GM19467 (cell line): ENCODE measurements around the gene TIRAP.

ENCODE experiments used
- ATAC-seq: cut with Tn5 transposase; IDR thresholded peaks from one replicate; pipeline ENCODE4 v1.9.1; 2021; ENCODE audit warnings: mild to moderate bottlenecking, moderate library complexity; ENCODE audit not compliant: unreplicated experiment

TIRAP gene

DNA sequence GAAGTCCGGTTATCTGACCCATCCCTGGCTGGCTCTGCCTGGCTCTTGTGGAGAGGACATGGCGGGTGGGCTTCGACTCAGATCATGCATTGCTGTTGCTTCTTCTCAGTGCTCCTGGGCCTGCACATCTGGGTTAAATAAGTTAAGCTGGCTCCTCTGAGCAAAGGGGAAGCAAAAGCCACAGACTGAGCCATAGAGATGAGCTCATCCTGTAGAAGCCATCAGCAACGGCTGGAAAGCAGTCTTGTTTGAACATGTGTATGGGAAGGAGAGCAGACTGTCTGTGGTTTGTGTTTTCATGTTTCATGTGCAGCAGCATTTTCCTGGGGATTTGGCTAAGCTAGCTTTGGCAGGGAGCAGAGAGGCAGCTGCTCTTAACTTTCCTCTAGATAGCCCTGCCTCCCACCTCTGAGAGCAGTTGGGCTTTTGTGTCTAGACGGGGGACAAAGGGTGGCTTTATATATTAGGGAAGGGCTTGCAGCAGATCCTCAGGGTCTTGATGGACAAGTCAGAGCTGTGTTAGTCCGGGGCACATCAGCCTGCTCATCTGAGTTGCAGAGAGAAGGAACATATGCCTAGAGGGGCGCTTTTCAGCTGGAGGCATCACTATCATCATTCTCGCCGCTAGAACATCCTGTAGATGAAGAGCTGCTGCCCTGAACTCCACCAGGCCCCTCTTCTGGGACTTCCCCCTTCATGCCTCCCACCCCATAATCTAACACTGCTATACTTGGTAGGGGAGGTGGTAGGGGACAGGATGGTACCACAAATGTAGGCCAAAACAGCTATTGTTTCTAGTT lies 35.9 kb downstream of the TIRAP start:
- ATAC-seq, result peak; percentile 75

DNA sequence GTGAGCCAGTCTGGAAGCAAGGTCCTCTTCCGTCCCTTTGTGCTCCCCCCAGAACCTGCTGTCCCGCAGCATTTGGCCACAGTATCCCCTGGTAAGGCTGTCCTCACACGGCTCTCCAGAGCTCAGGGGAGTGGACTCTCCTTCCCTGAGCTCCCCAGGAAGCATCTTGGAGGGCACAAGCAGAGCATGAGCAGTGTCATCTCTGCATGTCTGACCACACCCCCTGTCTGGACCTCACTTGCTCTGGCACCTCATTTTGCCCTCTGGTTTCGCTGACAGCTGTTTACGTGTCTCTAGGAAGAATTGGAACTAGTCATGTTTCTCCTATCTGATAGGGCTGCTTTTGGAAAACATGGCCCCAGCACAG lies 36.5 kb downstream of the TIRAP start:
- no peak for ATAC-seq

DNA sequence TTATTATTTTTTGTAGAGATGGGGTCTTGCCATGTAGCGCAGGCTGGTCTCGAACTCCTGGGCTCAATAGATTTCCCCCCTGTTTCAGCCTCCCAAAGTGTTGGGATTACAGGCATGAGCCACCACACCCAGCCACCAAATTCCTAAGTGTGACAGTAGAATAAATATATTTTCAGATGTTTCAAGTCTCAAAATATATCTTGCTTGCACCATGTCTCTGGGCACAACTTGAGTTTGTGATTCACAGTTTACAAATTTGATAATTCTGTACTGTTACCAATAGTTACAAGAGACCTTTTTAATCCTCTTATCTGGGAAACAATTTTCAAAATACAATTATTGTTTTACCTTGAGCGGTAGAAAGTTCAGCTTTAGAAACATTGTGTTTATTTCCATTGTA lies 40.1 kb downstream of the TIRAP start:
- no peak for ATAC-seq

DNA sequence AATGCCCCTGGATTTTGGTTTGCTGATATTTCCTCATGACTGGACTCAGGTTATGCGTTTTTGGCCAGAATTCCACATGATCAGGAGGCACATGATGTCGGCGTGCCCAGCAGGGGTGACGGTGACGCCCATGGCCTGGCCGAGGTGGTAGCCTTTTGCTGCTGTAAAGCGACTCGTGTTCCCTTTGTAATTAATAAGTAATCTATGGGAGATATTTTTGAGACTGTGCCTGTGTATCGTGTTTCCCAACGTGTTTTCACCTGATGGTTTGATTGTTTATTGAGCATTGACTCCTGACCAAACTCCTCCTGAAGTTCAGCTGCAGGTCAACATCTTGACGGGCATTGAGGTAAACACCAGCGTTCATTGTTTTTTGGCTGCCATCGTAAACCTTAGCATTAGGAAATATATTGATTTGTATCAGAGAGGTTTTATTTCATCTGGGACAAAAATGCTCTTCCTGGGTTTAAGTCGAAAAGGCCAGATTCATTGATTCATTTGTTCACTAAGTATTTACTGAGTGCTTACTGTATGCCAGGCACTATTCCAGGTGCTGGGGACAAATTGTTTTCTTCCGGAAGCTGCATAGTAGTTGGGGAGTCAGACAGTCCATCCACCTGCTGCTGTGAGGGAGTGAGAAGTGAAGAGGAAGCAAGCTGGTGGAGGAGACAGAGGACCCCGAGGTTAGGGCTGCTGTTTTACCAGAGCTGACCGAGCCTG lies 44.5 kb downstream of the TIRAP start:
- ATAC-seq, result no peak

DNA sequence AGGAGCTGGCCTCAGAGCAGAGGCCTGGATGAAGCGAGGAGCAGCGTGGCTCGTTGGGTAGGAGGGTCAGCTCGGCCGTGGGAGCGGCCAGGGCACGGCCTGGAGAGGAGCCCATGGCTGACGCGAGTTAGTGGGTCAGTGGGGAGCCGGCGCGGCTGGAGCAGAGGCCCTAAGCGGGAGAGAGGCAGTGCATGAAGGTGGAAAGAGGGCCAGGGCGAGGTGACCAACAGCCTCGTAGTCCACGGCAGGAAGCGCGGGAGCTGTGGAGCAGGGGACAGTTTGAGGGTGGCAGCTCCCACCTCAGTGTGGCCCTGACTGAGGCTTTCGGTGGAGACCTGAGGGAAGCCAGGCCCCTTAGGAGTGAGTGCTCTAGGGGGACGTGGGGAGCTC lies 45.1 kb downstream of the TIRAP start:
- ATAC-seq, result no peak

DNA sequence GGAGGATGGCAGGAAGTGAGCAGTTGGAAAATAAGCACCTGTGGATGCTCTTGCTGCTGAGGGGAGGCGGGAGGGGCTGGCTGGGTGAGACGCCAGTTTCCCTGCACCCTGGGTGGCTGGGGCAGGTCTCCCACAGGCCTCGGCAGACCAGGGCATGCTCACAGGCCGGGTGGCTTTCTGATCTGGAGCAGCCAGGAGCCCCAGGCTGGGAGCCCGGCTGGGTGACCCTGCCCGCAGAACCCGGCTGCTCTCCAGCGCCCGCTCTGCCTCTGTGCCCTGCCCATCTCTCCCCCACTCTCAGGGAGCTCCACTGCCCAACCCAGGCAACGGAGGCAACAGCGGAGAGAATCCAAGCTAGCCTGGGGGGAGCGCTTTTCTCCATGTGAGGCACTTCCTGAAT lies 45.6 kb downstream of the TIRAP start:
- no peak for ATAC-seq

GRCh38 chr11:126328938-126329643 lies 46.2 kb downstream of the TIRAP start:
- ATAC-seq, result no peak

DNA sequence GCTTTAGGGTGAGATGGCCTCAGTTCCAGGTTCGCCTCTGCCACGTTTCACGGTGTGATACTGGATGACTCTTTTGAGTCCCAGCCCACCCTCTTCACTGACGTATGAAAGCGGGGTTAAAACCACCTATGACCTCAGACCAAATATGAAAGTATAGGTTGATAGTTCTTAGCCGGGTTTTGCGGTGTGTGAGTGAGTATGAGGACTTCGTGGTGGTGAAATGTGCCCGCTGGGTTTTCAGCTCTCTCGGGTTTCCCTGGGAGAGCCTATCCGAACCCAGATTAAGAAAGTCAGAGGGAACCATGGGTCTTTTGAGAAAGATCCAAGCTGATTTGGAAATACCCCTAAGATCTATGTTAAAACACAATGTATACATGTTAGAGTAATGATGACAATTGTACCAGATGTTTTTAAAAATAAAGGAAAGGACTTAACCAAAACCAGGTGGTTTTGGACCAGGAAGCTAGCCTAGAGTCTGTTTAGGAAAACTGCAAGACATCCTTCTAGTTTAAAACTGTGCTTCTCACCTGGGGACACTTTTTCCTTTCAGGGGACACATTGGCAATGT lies 46.8 kb downstream of the TIRAP start:
- ATAC-seq, result no peak

DNA sequence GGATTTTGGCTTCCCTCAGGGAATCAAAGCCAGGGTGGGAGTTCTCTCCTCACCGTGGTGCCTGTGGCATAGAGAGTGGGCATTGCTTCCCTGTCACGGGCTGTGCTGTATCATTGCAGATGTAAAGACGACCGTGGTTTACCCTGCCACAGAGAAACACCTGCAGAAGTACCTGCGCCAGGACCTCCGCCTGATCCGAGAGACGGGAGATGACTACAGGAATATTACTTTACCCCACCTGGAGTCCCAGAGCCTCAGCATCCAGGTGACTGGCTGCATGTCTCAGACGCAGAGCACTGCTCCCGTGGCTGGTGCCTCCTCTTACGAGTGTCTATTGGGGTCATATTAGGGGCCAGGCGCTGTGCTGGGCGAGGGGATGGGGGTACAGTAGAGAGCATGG lies 48.4 kb downstream of the TIRAP start:
- no peak for ATAC-seq

GRCh38 chr11:126332221-126332711 lies 49.4 kb downstream of the TIRAP start:
- no peak for ATAC-seq

DNA sequence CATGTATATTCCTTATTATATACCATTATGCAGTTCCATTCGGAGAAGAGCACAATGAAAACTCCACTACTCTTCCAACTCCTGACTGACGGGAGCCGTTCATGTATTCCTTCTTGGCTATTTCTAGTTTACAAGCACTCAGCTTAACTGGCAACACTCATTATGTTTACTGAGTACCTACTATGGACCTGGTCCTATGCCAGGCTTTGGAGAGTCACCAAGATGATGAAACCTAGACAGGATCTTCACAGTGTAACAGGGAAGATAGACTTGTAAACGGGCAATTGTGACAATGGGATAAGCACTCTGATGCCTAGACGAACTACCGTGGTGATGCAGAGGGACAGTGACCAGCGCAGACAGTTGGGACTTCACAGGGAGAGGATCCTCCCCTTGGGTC lies 50.2 kb downstream of the TIRAP start:
- no peak for ATAC-seq

DNA sequence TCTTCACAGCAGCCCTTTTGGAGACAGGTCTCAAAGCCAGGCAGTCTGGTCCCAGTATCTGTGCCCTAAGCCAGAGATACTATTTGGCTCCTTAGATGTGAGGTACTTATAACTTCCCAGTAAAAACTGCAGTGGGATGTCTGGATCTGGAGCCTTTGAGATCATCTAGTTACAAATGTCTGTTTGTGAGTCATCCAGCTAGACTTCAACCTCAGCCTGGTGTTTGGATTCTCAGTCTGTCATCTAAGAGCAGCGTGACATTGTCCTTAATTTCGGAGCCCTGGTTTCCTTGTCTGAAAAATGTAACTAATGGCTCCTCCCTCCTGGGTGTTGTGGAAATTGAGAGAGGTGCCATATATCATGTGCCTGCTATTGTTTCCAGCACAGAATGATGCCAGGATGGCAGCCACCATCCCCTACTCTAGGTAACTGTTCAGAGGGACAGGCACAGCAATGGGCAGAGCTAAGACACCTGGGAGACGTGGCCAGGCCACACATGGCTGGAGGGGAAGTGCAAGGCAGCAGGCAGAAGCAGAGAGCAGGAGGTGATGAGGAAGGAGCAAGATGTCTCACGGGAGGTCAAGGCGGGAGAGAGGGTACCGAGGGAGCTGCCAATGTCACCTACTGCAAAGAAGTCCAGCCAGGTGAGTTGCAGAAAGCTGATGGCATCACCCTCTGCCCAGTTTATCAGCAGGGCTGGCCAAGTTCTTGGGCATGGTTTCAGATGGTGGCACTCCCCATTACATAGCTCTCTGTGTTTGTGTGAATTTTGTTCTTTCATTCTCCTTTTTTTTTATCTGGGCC lies 52.0 kb downstream of the TIRAP start:
- no peak for ATAC-seq

- no peak for ATAC-seq
Measured at GRCh38 chr11:126335463-126335760, 52.5 kb downstream of the TIRAP start.

DNA sequence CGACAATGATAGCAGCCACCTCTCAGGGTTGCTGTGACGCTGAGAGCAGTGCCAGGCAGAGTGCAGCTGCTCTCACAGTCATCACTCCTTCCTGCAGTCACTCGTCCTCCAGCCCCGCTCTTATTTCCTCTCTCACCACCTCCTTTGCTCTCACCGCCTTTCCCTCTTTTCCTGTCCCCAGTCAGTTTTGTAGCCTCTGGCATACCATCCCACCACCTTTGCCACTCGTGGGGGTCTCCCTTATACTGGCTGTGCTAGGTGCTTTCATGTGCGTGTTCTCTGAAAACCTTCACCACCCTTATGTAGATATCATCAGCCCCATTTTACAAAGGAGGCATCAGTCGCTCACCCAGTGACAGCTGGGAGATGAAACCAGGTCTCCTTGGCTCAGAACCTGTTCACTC lies 53.2 kb downstream of the TIRAP start:
- ATAC-seq, result no peak

DNA sequence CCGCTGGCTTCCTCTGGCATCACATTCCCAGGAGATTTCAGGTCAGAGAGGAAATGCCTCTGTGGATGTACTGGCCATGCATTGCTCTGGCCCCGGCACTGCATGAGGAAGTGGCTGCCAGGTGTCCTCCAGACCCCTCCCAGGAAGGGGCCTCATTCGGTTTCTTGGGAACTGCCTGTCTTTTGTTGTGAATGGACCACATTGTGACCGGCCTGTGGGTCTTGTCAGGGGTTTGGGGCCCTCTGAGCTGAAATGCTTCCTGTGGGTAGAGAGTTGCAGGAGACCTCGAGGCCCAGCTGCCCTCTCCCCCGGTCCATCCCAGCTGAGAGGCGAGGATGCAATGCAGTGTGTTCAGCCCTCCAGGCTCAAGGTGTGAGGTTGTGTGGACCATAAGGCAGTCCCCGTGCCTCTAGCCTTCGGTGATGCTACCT lies 53.8 kb downstream of the TIRAP start:
- ATAC-seq, result no peak

DNA sequence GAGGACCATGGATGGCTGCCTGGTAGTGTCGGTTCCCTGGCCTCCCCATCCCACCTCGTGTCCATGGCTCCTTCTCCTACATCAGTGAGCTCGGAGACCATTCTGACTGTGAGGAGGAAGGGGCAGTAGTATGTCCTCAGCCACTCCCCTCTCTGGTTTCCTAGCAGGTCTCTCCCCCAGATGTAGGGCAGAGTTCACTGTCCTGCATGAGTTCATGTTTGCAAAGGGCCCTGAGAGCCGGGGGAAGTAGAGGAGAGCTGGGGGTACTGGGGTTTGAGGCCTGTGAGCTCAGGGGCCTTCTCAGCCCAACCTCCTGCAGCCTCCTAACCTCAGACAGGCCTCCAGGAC lies 54.2 kb downstream of the TIRAP start:
- ATAC-seq, result no peak

- no peak for ATAC-seq
Measured at GRCh38 chr11:126337474-126338241, 54.8 kb downstream of the TIRAP start.

GRCh38 chr11:126338346-126339055 lies 55.6 kb downstream of the TIRAP start:
- no peak for ATAC-seq

- no peak for ATAC-seq
Measured at GRCh38 chr11:126339073-126339862, 56.4 kb downstream of the TIRAP start.
